Stimulated activated CD4-positive, alpha-beta T cell treated with anti-CD3 and anti-CD28 coated beads, Interleukin-4, amount 100 ng/mL, for 1 hour (primary cell): ENCODE results near the gene IQCH.

ENCODE experiments used
- DNase-seq: peaks from one replicate; pipeline ENCODE4 v3.0.0-alpha.2; 2020

IQCH gene

GRCh38 chr15:67303490-67304363 is 49.1 kb downstream of the IQCH start:
- DNase-seq = no peak

GRCh38 chr15:67304778-67305177 is 50.2 kb downstream of the IQCH start:
- no peak for DNase-seq

GRCh38 chr15:67305506-67305905 is 50.9 kb downstream of the IQCH start:
- DNase-seq = no peak

GRCh38 chr15:67307156-67307555 is 52.6 kb downstream of the IQCH start:
- DNase-seq = no peak

GRCh38 chr15:67307889-67308597 is 53.5 kb downstream of the IQCH start:
- DNase-seq = no peak

GRCh38 chr15:67311731-67312130 is 57.1 kb downstream of the IQCH start:
- DNase-seq = no peak

GRCh38 chr15:67319961-67320360 is 65.4 kb downstream of the IQCH start:
- no peak for DNase-seq

- no peak for DNase-seq
Measured at GRCh38 chr15:67321352-67321751, 66.8 kb downstream of the IQCH start.

- no peak for DNase-seq
Measured at GRCh38 chr15:67322481-67322880, 67.9 kb downstream of the IQCH start.

- DNase-seq = no peak
Measured at GRCh38 chr15:67327312-67327711, 72.7 kb downstream of the IQCH start.

GRCh38 chr15:67327737-67328136 is 73.2 kb downstream of the IQCH start:
- DNase-seq = no peak

GRCh38 chr15:67329984-67330733 is 75.6 kb downstream of the IQCH start:
- no peak for DNase-seq

GRCh38 chr15:67331676-67332075 is 77.1 kb downstream of the IQCH start:
- no peak for DNase-seq

- DNase-seq = no peak
Measured at GRCh38 chr15:67335026-67335425, 80.4 kb downstream of the IQCH start.

GRCh38 chr15:67335534-67336222 is 81.1 kb downstream of the IQCH start:
- no peak for DNase-seq

- DNase-seq = no peak
Measured at GRCh38 chr15:67340630-67341029, 86.0 kb downstream of the IQCH start.

- no peak for DNase-seq
Measured at GRCh38 chr15:67341539-67341938, 87.0 kb downstream of the IQCH start.

GRCh38 chr15:67343206-67343605 is 88.6 kb downstream of the IQCH start:
- DNase-seq = no peak

- DNase-seq = no peak
Measured at GRCh38 chr15:67349634-67350033, 95.0 kb downstream of the IQCH start.

- no peak for DNase-seq
Measured at GRCh38 chr15:67350042-67350441, 95.5 kb downstream of the IQCH start.

- no peak for DNase-seq
Measured at GRCh38 chr15:67358391-67358790, 103.8 kb downstream of the IQCH start.

GRCh38 chr15:67358812-67359211 is 104.2 kb downstream of the IQCH start:
- no peak for DNase-seq
